Prostate gland (tissue), 2 donors: ENCODE measurements around the gene GLRA3.

Experiments used
- POLR2A ChIP-seq: fragments of 450-650 bp; IDR thresholded peaks from one replicate; pipeline ENCODE4 v1.6.1; 2016; ENCODE audit warnings: antibody characterized with exemption, mild to moderate bottlenecking
- POLR2AphosphoS5 ChIP-seq: sonication (generic); formaldehyde crosslinking; IDR thresholded peaks from one replicate; pipeline ENCODE4 v1.6.1; 2017; ENCODE audit warnings: antibody characterized with exemption
- TF ChIP-seq, protein P1 (sequence below), 4 experiments: fragments of 200-600 bp in 2 of 4; fragments of 450-650 bp in 2 of 4; sonication (generic) in 2 of 4; IDR thresholded peaks; 1 replicate in 3 of 4; 2 replicates in 1 of 4; pipeline ENCODE4 v1.5.1; 2016 to 2019; ENCODE audit warnings: antibody characterized with exemption in 4 of 4, mild to moderate bottlenecking in 2 of 4, moderate library complexity in 2 of 4

- TF ChIP-seq, protein P1, sequence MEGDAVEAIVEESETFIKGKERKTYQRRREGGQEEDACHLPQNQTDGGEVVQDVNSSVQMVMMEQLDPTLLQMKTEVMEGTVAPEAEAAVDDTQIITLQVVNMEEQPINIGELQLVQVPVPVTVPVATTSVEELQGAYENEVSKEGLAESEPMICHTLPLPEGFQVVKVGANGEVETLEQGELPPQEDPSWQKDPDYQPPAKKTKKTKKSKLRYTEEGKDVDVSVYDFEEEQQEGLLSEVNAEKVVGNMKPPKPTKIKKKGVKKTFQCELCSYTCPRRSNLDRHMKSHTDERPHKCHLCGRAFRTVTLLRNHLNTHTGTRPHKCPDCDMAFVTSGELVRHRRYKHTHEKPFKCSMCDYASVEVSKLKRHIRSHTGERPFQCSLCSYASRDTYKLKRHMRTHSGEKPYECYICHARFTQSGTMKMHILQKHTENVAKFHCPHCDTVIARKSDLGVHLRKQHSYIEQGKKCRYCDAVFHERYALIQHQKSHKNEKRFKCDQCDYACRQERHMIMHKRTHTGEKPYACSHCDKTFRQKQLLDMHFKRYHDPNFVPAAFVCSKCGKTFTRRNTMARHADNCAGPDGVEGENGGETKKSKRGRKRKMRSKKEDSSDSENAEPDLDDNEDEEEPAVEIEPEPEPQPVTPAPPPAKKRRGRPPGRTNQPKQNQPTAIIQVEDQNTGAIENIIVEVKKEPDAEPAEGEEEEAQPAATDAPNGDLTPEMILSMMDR (IDR thresholded peaks at IDR 0.05), result no peak
- TF ChIP-seq POLR2AphosphoS5, result no peak
- TF ChIP-seq POLR2A, result no peak
Observed at GRCh38 chr4:174805746-174806145, 23.3 kb downstream of the GLRA3 start.
